IPS-15b (cell line): ENCODE measurements around the gene ADD1.

Experiments used
- H3K27me3 ChIP-seq: one replicate; pipeline ENCODE4 v1.6.1; 2013; ENCODE audit warnings: low read length; ENCODE audit not compliant: control insufficient read depth, insufficient read depth
- H3K36me3 ChIP-seq: one replicate; pipeline ENCODE4 v1.6.1; 2013; ENCODE audit warnings: low read length; ENCODE audit not compliant: control insufficient read depth, insufficient read depth
- H3K4me1 ChIP-seq: one replicate; pipeline ENCODE4 v1.6.1; 2013; ENCODE audit warnings: mild to moderate bottlenecking, low read length; ENCODE audit not compliant: control insufficient read depth, insufficient read depth
- H3K4me3 ChIP-seq: one replicate; pipeline ENCODE4 v1.5.1; 2013; ENCODE audit warnings: low read depth, low read length
- H3K9ac ChIP-seq: one replicate; pipeline ENCODE4 v1.6.1; 2013; ENCODE audit warnings: low read depth, mild to moderate bottlenecking, low read length
- H3K9me3 ChIP-seq: one replicate; pipeline ENCODE4 v1.6.1; 2013; ENCODE audit warnings: mild to moderate bottlenecking, low read length; ENCODE audit not compliant: control insufficient read depth, insufficient read depth

Gene ADD1

DNA sequence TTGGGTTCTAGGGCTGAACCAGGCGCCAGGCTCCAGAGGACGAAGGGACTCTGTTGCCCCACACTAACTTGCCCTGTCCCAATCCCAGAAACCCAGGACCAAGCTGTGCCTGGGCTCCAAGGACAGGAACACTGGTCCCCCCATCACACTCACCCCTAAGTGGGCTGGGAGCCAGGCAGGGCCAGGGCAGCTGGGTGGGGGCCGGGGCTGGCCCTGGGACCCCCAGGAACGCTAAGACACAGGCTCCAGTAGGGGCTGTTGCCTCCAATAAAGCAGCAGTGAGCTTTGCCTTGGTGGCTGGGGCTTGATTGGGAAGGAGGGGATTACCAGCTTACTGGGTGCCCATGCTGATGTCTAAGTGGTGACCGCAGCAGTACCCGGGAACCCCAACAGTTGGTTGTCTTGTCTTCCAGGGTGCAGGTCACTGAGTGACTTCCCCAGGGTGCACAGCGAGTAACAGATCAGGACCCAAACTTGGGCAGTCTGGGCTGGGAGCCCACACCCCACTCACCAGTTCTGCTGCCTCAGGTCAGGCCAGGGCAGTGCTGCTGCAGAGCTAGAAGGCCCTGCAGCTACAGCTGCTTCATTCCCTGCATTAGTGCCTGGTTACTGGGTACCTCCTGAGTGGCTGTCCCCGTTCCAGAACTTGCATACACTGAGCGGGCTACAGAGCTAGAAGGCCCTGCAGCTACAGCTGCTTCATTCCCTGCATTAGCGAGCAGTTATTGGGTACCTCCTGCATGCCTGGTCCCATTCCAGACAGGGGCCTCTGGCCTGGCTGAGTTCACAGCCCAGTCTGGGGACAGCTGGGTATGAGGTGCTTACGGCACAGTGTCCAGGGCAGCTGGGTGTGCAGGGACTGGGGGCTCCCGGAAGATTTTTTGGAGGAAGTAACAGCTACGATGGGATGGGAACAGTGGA is 9.4 kb upstream of the ADD1 start:
- H3K36me3 ChIP-seq: peaks cover 44% of the 10 kb centered on the region
- H3K4me1 ChIP-seq: peaks cover 3% of the 10 kb centered on the region
- H3K9me3 ChIP-seq: no peaks in the 10 kb centered on the region
- H3K27me3 ChIP-seq: no peaks in the 10 kb centered on the region
- H3K4me3 ChIP-seq: no peak overlapping the region
- H3K9ac ChIP-seq: no peak overlapping the region

DNA sequence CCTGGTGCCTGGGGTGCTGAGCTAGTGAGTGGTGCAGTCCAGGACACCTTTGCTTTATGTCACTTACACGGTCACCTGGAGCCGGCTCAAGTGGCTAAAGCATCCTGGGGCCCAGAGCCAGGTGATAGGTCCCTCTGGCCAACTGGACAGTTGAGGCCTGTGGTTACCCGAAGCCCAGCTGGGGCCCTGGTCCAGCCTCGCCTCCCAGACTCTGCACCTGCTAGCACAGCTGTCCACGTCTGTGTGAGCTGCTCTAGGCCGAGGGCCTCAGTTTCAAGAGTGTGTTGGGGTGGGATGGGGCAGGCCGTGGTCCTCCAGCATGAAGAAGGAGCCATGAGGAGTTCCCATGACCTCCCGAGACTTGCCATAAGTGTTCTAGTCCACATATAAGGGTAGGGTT is 7.7 kb upstream of the ADD1 start:
- peaks cover 3% of the 10 kb centered on the region for H3K4me1 ChIP-seq
- no peak overlapping the region for H3K9ac ChIP-seq
- no peak overlapping the region for H3K4me3 ChIP-seq
- H3K36me3 ChIP-seq: peaks cover 33% of the 10 kb centered on the region
- H3K27me3 ChIP-seq: no peaks in the 10 kb centered on the region
- no peaks in the 10 kb centered on the region for H3K9me3 ChIP-seq

DNA sequence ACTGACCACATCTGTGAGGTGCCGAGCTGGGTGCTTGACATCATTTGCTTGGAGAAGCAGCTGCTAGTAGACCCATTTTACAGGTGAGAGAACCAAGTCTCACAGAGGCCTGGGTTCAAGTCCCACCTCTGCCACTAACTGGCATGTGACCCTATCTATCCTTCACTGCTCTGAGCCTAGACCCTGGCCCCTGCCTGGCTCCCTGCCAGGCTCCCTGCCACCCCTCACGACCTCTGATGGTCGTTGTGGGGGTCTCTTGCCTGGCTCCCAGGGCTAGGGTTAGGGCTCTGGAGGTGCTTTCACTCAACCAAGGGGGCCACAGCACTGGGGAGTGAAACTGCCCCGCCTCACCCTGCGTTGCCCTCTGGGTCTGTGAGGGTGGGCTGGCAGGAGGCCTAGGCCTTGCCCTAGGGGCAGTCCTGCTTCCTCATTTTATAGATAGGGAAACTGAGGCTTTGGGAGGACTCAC is 7.2 kb upstream of the ADD1 start:
- Histone ChIP-seq H3K36me3 (peaks cover 29% of the 10 kb centered on the region), H3K4me1 (peaks cover 3% of the 10 kb centered on the region), H3K9ac (no peak overlapping the region), H3K27me3 (no peaks in the 10 kb centered on the region), H3K4me3 (no peak overlapping the region), H3K9me3 (no peaks in the 10 kb centered on the region)

DNA sequence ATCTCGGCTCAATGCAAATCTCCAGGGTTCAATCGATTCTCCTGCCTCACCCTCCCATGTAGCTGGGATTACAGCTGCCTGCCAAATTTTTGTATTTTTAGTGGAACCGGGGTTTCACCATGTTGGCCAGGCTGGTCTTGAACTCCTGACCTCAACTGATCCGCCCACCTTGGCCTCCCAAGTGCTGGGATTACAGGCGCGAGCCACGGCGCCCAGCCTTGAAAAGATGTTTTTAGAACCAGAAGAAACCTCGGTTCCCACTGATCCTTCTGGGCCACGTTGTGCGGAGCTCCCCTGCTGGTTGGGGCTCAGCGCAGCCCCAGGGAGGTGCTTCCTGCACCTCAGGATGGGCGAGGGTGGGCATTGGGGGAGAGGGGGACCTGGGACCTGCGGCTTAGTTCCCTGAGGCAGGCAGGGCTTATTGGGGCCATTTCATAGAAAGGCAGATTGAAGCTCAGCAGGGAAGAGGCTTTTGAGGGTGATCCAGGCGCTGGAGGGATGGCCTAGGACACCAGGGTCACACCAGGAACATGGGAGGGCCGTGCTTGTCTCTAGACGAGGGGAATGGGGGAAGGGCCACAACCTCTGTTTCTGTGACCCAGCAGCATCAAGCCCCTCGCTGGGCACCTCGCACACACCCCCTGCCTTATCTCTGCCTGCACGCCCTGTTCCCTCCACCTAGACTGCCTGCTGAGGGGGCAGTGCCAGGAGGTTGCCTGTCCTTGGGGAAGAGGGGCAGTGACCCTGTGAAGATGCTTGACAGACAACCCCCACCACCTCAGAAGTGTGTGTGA is 6.3 kb upstream of the ADD1 start:
- peak overlapping the region; percentile 4 for H3K9ac ChIP-seq
- peaks cover 20% of the 10 kb centered on the region for H3K36me3 ChIP-seq
- H3K27me3 ChIP-seq: no peaks in the 10 kb centered on the region
- H3K4me1 ChIP-seq: peaks cover 3% of the 10 kb centered on the region
- no peaks in the 10 kb centered on the region for H3K9me3 ChIP-seq
- H3K4me3 ChIP-seq: no peak overlapping the region

DNA sequence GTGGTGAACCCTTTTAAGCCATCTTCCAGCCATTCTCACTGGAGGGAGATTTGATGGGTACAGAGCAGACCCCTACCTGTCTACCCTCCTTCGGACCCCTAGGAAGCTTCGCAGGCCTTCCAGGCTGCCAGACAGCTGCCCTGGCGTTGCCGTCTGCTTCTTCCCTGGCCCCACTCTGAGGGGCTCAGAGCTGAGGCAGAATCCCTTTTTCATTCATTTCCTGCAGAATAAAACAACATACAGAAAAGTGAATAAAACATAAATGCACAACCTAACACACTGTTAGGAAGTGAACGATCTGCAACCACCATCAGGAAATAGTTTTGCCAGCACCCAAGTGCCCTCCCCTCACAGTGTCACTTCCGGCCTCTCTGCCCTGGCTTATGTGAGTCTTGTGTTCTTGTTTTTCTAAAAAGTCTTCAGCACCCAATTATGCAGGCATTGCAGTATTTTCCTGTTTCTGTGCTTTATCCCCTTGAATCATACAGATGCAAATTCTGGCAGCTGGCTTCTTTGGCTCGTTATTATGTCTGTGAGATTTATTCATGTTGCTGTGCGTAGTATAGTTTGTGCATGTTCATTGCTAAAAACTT is 5.6 kb upstream of the ADD1 start:
- Histone ChIP-seq H3K4me1 (peaks cover 3% of the 10 kb centered on the region), H3K36me3 (peaks cover 20% of the 10 kb centered on the region), H3K27me3 (no peaks in the 10 kb centered on the region), H3K4me3 (no peak overlapping the region), H3K9me3 (no peaks in the 10 kb centered on the region), H3K9ac (no peak overlapping the region)

DNA sequence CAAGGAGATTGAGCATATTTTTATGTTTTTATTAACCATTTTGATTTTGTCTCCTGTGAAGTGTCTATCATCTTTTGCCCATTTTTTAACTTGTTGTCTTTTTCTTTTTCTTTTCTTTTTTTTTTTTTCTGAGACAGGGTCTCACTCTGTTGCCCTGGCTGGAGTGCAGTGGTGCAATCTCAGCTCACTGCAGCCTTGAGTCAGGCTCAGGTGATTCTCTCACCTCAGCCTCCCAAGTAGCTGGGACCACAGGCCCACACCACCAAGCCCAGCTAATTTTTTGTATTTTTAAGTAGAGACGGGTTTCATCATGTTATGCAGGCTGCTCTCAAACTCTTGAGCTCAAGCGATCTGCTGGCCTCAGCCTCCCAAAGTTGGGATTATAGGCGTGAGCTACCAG is 4.6 kb upstream of the ADD1 start:
- H3K27me3 ChIP-seq: no peaks in the 10 kb centered on the region
- no peak overlapping the region for H3K9ac ChIP-seq
- H3K9me3 ChIP-seq: no peaks in the 10 kb centered on the region
- no peak overlapping the region for H3K4me3 ChIP-seq
- H3K36me3 ChIP-seq: peaks cover 9% of the 10 kb centered on the region
- peaks cover 3% of the 10 kb centered on the region for H3K4me1 ChIP-seq

DNA sequence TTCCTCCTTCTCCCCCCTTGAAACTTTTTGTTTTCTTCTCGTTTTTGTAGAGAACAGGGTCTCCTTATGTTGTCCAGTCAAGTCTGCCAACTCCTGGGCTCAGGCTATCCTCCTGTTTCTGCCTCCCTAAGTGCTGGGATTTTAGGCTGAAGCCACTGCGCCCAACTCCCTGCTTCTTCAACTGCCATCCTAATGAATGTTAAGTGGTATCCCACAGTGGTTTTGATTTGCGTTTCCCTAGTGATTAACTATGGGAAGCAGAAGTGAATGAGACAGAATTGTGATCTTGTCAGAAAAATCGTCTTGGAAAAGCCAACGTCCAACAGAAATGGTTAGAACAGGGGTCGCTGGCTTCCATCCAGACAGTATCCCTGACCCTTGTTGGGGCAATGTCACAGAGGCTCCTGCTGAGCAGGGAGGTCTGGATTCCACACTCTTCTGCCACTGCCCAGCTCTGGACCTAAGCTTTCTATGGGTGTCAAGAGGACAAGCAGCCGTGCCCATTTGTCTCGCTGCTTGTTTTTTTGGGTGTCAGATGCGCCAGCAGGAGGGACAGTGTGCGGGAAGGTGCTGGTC is 869 bp upstream of the ADD1 start:
- peaks cover 5% of the 10 kb centered on the region for H3K4me1 ChIP-seq
- H3K36me3 ChIP-seq: no peaks in the 10 kb centered on the region
- H3K9me3 ChIP-seq: no peaks in the 10 kb centered on the region
- H3K9ac ChIP-seq: peak overlapping the region; percentile 74
- peak overlapping the region; percentile 79 for H3K4me3 ChIP-seq
- no peaks in the 10 kb centered on the region for H3K27me3 ChIP-seq

DNA sequence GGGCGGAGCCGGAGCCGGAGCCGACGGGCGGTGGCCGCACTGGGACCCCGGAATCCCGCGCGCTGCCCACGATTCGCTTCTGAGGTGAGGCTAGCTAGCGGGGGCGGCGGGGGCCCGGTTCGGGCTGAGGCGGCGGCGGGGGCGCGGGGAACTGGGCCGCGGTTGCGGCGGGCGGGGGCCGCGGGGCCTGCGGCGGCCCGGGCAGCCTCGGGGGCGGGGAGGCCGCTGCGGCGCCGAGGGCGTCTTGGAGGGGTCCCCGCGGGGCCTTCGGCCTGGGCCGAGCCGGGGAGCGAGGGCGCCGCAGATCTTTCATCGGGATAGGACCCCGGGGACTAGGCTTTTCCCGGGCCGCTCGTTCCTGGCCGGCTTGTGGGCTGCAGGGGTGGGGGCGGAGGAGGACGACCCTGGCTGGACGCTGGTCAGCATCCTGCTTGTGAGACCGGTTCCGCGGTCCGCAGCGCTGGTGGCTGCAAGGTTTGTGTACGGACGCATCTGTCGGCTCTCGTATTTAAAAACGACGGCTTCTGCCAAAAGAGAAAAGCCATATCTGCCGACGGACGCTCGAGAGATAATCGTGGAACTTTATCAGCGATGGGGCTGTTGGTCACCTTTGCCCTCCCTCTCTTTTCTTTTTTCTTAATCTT is 419 bp downstream of the ADD1 start:
- H3K36me3 ChIP-seq: no peaks in the 10 kb centered on the region
- peak overlapping the region; percentile 66 for H3K9ac ChIP-seq
- peaks cover 2% of the 10 kb centered on the region for H3K4me1 ChIP-seq
- H3K9me3 ChIP-seq: no peaks in the 10 kb centered on the region
- H3K27me3 ChIP-seq: no peaks in the 10 kb centered on the region
- H3K4me3 ChIP-seq: peak overlapping the region; percentile 61

DNA sequence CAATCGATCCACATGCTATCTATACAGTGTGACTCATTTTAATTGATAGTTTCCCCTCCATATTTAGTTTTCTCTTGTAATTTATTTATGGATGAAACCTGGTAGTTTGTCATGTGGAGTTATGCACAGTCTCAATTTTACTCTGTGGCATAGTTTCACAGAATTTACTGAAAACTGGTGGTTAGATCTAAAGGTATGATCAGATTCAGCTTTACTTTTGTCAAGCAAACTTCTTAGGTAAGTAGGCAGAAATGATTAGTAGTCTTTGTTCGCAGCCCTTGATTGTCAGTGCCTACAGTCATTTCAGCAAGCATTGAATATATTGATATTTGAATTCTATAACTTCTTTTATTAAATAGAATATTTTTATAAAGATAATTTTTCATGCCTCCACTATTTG is 2.5 kb downstream of the ADD1 start:
- Histone ChIP-seq H3K27me3 (no peaks in the 10 kb centered on the region), H3K4me1 (peaks cover 4% of the 10 kb centered on the region), H3K4me3 (no peak overlapping the region), H3K9me3 (no peaks in the 10 kb centered on the region), H3K36me3 (no peaks in the 10 kb centered on the region), H3K9ac (no peak overlapping the region)

DNA sequence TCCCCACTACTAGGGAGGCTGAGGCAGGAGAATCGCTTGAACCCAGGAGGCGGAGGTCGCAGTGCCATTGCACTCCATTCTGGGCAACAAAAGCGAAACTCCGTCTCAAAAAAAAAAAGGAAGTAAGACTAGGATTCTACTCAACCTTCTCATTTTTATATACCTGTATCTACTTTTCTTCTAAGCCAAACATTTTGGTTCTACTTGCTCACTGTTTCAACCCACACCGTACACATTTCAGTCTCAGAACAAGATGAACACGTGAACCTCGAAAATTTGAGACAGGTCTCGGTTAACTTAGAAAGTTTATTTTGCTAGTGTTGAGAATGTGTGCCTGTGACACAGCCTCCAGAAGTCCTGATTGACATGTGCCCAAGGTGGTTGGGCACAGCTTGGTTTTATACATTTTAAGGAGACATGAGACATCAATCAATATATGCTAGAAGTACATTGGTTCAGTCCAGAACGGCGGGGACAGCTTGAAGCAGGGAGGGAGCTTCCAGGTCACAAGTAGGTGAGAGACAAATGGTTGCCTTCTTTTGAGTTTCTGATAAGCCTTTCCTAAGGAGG is 3.7 kb downstream of the ADD1 start:
- peaks cover 4% of the 10 kb centered on the region for H3K4me1 ChIP-seq

DNA sequence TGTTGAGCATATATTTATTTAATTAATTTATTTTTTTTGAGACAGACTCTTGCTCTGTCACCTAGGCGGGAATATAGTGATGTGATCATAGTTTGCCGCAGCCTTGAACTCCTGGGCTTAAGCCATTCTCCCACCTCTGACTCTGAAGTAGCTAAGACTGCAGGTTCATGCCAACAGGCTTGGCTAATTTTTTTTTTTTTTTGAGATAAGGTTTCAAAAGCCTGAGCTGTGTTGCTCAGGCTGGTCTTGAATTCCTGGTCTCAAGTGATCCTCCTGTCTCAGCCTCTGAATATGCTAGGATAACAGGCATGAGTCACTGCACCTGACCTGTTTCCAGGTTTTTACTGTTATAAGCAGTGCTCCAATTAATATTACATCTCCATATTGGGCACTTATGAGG is 4.8 kb downstream of the ADD1 start:
- Histone ChIP-seq H3K27me3 (no peaks in the 10 kb centered on the region), H3K9me3 (no peaks in the 10 kb centered on the region), H3K9ac (no peak overlapping the region), H3K4me3 (no peak overlapping the region), H3K36me3 (no peaks in the 10 kb centered on the region), H3K4me1 (peaks cover 4% of the 10 kb centered on the region)

More for the DNA sequence above, 3.7 kb downstream of the ADD1 start:
- H3K27me3 ChIP-seq: no peaks in the 10 kb centered on the region
- no peak overlapping the region for H3K9ac ChIP-seq
- H3K36me3 ChIP-seq: no peaks in the 10 kb centered on the region
- H3K4me3 ChIP-seq: no peak overlapping the region
- no peaks in the 10 kb centered on the region for H3K9me3 ChIP-seq
